GM12801 (cell line): Measurements from ENCODE around the gene OPN3.

ENCODE experiments used
- TF ChIP-seq, protein P1 (sequence below): IDR thresholded peaks from one replicate; pipeline ENCODE4 v1.5.1; 2011; ENCODE audit warnings: control low read depth; ENCODE audit not compliant: insufficient read length; ENCODE audit errors: extremely low read depth

Gene OPN3

GRCh38 chr1:241606544-241606943, 33.6 kb downstream of the OPN3 start:
- TF ChIP-seq, protein P1, sequence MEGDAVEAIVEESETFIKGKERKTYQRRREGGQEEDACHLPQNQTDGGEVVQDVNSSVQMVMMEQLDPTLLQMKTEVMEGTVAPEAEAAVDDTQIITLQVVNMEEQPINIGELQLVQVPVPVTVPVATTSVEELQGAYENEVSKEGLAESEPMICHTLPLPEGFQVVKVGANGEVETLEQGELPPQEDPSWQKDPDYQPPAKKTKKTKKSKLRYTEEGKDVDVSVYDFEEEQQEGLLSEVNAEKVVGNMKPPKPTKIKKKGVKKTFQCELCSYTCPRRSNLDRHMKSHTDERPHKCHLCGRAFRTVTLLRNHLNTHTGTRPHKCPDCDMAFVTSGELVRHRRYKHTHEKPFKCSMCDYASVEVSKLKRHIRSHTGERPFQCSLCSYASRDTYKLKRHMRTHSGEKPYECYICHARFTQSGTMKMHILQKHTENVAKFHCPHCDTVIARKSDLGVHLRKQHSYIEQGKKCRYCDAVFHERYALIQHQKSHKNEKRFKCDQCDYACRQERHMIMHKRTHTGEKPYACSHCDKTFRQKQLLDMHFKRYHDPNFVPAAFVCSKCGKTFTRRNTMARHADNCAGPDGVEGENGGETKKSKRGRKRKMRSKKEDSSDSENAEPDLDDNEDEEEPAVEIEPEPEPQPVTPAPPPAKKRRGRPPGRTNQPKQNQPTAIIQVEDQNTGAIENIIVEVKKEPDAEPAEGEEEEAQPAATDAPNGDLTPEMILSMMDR = no peak

DNA sequence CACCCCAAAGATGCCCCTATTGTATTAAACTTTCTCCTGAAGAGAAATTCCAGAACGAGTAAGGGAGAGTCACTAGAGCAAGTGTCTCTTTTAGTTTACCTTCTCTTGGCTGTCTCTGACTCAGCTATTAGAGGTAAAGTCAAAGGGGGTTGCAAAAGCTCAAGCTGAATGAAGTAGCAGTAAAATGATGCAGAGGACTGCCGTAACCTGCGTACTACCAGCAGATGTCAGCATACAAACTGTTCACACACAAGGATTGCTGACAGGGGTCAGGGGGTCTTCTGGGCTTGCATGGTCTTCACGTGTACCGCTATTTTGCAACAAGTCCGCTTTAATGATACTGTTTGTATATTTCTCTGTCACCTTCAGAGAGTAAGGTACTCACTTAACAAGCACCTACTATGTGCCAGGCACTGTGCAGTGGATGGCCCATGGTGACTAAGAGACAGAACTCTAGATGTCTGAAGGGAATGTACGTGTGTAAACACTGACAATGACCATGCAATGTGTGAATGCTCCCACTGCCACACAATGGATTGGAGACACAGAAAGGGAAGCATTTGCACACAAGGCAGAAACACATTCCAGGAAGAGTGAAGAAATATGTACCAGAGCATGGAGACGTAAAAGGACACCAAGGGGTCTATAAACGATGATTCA, 34.9 kb downstream of the OPN3 start:
- TF ChIP-seq, protein P1 = no peak

DNA sequence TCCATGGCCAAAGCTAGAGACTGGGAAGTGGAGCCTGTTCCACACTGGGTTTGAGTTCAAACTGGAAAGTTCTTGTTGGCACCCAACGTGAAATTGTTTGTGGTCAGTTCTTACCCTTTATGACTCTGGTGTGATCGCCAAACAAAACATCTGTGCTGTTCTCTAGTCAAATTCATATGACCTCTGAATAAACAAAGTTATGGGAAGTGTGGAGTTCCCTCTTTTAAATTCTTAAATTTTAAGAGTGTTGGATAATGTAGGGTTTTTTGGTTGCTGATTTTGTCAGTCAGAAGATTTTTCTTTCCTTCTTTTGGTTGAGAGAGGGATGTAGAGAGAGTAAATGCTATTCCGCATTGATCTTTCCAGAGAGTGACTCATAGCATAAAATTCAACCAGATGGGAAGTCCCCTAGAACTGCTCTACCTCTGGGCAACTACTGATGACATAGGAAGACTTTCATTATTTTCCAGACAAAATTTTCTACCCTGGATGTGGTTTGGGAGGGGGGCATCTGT, 36.4 kb downstream of the OPN3 start:
- TF ChIP-seq, protein P1 = no peak

DNA sequence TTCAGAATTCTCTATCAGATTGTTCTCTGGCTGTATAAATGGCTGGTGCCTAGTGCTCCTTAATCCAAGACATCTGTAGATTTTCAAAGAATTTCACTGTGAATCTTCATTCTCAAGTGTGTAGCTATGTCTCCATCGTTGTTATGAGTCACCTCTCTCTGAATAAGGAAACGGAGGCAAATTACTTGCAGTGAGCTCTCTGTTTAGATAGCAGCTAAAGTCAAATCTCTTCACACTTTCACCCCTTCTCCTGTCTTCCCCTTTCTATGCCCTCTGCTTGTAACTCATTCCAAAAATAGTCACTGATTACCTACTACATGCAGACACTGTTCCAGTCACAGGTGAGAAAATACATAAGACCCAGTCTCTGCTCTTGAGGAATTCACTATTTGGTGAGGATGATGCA, 39.7 kb downstream of the OPN3 start:
- TF ChIP-seq, protein P1 = no peak

- TF ChIP-seq, protein P1 = no peak
Observed at GRCh38 chr1:241598249-241598648, 41.9 kb downstream of the OPN3 start.

DNA sequence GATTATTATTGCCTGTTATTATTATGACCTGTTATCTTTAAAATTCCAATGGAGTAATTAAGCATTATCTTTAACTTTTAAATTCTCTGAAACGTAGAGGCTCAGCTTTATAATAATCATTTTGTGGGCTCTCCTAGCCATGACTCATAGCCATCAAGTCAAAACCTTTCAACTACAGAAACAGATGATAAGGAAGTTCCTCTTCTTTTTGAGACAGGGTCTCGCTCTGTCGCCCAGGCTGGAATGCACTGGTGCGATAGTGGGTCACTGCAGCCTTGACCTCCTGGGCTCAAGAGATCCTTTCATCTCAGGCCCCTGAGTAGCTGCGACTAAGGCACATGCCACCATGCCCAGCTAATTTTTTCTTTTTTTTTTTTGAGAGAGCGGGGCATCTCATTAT, 43.5 kb downstream of the OPN3 start:
- TF ChIP-seq, protein P1 = no peak

DNA sequence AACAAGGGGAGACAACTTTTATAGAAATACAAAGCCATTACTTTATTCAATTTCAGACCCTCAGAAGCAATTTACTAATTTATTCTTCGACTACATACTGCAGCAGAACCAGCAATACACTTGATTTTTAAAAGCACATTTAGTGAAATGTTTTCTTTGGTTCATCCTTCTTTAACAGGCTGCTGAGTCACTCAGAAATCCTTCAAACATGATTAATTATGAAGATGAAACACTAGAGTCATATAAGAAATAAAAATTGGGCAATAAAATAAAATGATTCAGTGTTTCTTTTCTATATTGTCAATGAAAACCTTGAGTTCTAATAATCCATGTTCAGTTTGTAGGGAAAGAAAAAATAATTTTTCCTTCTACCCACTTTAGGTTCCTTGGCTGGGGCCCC, 47.0 kb downstream of the OPN3 start:
- TF ChIP-seq, protein P1 = no peak
